Fibroblast of skin of left biceps (primary cell): ENCODE measurements around the gene MC1R.
"Not testable (repeated sequence)": the region's sequence is repeated elsewhere in the genome, so short reads cannot be mapped to it uniquely, and the experiment has no call there.

Experiments
- DNase-seq, 2 experiments: peaks; one replicate each; pipeline ENCODE4 v3.0.0-alpha.2; 2013; ENCODE audit warnings: low read depth in 2 of 2

MC1R gene

DNA sequence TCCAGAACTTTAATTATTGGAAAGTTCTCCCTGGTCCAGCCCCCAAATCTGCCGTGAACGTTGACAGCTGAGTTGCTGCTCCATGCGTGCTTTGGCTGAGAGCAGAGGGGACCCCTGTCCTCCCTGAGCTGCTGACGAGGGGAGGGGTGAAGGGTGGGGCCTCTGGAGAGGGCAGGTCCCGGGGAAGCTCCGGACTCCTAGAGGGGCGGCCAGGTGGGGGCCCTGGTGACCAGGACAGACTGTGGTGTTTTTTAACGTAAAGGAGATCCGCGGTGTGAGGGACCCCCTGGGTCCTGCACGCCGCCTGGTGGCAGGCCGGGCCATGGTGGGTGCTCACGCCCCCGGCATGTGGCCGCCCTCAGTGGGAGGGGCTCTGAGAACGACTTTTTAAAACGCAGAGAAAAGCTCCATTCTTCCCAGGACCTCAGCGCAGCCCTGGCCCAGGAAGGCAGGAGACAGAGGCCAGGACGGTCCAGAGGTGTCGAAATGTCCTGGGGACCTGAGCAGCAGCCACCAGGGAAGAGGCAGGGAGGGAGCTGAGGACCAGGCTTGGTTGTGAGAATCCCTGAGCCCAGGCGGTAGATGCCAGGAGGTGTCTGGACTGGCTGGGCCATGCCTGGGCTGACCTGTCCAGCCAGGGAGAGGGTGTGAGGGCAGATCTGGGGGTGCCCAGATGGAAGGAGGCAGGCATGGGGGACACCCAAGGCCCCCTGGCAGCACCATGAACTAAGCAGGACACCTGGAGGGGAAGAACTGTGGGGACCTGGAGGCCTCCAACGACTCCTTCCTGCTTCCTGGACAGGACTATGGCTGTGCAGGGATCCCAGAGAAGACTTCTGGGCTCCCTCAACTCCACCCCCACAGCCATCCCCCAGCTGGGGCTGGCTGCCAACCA is at the start of gene MC1R:
MC1R (plus strand) TSS at position 410 of the 895 bp plus-strand sequence; CDS start at position 807, 397 bp downstream.
- DNase-seq = no peak

DNA sequence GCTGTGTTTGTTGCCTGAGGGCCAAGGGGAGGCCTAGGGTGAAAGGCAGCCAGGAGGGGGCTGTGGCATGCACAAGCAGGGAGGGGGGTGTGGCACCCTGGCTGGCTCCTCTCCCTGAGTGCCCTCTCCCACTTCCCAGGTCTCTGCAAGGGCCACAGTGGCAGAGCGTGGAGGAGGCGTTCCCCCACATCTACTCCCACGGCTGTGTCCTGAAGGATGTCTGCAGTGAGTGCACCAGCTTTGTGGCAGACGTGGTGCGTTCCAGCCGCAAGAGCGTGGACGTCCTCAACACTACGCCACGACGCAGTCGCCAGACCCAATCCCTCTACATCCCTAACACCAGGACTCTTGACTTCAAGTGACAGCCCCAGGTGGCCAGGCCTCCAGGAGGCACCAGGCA is 48.8 kb upstream of the MC1R start:
- no peak for DNase-seq

DNA sequence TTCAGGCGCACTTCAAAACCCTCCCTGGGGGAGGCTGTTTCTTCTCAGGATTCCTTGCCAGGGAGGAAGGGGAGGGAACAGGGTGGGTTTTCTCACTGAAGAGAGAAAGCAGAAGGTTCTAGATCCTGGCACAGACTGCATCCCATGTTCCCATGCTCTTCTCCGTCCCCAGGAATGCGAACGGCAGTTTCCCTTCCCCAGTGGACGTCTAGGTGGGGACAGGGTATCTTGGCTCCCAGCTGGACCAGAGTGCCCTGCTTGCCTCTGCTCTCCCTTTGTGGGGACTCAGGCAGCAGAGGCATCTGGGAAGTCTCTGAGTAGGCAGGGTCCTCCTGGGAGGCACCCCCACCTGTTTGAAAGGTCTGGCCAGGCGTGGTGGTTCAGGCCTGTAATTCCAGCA is 48.2 kb upstream of the MC1R start:
- DNase-seq = no peak

DNA sequence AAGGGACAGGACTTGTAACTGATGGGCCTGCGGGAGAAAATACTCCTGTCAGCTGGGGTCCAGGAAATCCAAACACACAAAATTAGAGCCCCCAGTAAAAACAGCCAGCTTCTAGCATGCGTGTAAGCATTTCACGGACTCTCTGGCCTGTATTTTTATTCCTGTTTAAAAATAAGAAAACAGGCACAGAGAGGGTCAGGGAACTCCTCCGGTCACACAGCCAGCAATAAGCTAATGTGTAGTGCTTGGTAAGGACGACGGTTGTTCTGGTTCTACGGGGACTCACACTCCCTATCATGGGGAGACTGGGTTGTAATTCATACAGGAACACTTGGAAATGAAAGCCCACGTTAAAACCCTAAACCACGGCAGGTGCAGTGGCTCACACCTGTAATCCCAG is 46.8 kb upstream of the MC1R start:
- DNase-seq = no peak

DNA sequence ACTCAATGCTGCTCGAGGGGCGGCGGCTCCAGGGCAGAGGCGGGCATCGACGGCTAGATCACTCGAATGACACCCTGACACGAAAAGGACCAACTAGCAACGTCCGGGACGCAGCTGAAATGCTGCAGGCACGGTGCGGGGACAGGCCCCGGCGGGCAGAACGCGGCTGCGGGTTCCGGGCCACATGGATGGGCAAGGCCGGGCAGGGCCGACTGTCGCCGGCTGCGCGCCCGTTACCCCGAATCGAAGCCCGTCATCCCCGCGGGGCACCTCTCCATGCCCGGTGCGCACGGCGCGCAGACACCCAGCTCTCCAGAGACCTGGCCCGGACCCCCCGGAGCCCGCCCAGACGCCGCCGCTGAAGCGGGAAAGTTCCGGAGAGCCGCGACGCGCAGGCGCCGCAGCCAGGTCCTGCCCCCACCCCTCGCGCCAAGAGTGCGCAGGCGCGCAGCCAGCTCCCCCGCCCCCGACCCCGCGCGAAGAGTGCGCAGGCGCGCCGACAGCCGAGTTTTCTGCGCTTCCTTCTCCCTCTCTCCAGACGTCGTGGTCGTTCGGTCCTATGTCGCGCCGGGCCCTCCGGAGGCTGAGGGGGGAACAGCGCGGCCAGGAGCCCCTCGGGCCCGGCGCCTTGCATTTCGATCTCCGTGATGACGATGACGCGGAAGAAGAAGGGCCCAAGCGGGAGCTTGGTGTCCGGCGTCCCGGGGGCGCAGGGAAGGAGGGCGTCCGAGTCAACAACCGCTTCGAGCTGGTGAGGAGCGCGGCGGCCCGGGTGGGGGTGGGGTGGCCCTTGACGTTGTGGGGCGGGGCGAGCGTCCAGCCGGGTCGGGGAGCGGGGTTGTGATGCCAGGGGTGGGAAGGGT is 45.3 kb upstream of the MC1R start, which contains the start of gene TCF25:
TCF25 (plus strand) TSS at position 484 of the 863 bp plus-strand sequence; CDS start at position 560, 76 bp downstream.
- DNase-seq = peak; percentile 58 to 71

DNA sequence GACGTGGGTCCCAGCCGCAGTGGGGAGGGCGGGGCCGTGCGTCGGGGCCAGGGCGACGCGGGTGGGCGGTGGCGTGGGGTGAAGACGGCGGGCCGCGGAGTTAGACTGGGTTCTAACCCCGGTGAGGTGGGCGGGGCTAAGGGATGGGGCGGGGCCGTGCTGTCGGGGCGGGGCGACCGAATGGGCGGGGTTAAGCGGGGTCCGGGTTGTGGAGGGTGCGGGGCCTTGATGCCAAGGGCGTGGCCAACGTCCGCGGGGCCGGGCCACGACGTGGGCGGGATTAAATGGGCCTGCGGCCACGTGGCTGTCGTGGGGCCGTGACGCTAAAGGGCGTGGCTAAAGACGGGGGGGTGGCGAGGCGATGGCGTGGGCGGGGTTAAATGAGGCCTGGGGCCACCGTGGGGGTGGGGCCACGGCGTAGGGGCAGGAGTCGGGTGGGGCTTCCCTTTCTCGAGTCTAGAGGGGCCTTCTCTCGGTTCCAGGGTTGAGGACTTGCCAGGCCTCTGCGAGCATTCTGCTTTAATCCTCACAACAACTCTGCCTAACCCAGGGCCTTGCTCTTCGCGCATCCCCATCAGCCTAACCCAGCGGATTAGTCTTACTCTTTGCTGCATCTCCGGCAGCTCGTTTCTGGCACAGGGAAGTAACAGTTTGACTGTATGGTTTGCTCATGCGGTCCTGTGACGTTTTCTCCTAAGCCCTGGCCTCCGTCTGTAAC is 44.5 kb upstream of the MC1R start:
- DNase-seq = peak; percentile 89 to 92

DNA sequence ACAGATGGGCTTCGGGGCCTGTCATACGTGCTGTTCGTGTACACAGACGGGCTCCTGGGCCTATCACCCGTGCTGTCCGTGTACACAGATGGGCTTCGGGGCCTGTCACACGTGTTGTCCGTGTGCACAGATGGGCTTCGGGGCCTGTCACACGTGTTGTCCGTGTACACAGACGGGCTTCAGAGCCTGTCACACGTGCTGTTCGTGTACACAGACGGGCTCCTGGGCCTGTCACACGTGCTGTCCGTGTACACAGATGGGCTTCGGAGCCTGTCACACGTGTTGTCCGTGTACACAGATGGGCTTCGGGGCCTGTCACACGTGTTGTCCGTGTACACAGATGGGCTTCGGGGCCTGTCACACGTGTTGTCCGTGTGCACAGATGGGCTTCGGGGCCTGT is 39.5 kb upstream of the MC1R start:
- not testable (repeated sequence) for DNase-seq

DNA sequence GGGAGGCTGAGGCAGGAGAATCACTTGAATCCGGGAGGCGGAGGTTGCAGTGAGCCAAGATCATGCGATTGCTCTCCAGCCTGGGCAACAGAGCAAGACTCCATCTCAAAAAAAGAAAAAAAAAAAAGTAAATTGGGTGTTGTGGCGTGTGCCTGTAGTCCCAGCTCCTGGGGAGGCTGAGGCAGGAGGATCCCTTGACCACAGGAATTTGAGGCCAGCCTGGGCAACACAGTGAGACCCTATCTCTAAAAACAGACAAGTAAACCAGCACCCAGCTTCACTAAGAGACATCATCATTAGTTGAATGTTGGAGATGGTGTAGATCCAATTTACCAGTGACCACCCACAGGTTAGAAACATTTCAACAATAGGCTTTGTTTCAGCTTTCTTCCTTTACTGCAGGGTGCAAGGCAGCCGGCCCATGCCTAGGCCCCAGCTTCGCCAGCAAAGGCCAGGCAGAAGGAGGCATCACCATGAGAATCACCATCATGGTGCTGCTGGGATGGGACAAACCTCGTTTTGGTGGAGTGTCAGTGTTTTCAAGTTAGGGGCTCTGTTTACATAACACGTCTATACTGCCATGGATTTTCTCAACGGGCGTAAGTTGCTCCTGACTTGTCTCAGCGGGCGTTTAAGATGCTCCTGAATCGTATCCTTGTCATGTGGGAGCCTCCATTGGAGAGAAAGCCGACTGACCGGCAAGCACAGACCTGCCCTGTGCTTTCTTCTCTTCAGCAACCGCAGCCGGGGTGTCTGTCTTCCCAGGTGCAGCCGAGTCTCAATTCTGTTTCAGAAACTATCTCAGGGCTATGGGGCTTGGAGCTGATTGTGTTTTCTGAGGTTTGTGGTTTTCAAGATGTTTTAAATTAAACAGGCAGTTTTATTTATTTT is 37.9 kb upstream of the MC1R start:
- DNase-seq = no peak

DNA sequence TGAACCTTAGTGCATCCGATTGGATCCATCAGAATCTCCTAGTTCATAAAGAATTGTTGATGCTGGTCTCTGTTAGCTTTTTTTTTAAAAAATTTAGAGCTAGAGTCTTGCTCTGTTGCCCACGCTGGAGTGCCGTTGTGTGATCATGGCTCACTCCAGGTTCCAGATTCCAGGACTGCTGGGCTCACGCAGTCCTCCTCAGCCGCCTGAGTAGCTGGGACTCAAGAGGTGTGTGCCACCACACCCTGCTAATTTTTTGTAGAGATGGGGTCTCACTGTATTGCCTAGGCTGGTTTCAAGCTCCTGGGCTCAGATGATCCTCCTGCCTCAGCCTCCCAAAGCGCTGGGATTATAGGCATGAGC is 37.3 kb upstream of the MC1R start:
- no peak for DNase-seq

DNA sequence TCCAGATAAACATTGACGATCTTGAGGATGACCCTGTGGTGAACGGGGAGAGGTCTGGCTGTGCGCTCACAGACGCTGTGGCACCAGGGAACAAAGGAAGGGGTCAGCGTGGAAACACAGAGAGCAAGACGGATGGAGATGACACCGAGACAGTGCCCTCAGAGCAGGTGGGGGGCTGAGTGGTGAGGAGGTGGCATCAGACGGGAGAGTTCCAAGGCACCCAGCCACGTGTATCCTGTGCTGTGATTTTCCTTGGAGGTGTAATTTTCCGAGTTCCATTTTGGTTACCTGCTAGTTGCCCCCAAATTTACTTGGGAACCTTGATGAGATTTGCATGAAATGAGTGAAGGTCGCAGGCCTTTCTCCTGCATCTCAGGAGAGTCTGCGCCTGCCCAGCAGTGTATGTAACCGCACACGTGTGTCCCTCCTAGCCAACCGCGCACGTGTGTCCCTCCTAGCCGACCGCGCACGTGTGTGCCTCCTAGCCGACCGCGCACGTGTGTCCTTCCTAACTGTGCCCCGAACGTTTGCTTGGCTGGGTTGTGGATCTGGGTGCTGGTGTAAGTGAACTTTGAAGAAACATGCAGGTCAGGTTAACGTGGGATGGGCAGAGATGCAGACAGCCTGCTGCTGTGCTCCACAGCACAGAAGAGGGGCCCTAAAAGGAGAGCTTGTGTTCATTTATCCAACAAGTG is 35.2 kb upstream of the MC1R start:
- no peak for DNase-seq

DNA sequence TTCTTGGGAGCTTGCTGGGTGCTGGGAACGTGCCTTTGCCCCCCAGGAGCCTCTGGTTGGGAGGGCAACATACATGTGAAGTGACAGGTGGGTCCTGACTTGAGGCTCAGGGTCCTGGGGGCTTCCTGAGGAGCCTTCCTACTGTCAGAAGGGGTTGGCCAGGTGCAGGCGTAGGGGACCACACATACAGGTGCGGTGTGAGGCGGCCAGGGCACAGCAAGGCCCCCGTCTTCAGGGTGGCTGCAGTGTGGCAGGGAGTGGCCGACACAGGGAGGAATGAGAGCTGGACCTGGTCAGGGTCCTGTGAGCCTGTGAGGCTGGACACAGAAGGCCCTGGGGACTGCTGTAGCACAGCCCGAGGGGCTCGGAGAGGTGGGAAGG is 34.6 kb upstream of the MC1R start:
- no peak for DNase-seq

DNA sequence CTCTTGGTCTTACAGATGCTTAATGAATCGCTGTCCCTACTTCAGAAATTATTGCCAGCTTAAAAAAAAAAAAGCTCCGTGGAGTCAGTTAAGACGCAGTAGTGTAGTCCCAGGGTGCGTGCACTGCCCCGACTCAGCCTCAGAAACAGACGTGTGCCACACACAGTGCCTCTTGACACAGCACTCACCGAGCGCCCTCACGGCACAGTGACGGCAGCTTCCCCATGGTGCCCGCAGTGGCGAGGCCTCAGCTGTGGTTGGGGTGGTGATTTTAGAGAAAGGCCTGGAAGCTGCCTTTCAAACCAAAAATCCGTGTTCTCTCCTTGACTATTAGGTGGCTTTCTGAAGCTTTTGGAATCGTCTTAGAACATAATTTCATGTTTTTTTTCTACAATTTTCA is 31.4 kb upstream of the MC1R start:
- no peak for DNase-seq

DNA sequence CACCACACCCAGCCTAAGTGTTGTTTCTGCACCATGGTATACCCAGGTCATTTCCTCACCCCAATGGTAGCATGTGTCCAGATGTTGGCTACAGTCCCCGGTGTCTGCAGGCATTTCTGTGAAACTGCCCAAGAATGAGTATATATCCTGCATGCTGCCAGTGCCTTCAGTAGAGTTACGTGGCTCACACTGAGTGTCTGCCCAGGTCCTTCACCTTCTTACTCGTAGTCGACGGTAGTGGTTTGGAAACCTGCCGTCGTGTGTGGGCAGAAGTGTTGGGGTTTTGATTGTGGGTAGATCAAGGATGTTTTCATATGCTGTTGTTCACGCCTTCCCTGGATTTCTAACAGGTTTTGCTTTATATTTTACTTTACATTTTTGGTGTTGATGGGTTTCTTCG is 28.5 kb upstream of the MC1R start:
- no peak for DNase-seq

DNA sequence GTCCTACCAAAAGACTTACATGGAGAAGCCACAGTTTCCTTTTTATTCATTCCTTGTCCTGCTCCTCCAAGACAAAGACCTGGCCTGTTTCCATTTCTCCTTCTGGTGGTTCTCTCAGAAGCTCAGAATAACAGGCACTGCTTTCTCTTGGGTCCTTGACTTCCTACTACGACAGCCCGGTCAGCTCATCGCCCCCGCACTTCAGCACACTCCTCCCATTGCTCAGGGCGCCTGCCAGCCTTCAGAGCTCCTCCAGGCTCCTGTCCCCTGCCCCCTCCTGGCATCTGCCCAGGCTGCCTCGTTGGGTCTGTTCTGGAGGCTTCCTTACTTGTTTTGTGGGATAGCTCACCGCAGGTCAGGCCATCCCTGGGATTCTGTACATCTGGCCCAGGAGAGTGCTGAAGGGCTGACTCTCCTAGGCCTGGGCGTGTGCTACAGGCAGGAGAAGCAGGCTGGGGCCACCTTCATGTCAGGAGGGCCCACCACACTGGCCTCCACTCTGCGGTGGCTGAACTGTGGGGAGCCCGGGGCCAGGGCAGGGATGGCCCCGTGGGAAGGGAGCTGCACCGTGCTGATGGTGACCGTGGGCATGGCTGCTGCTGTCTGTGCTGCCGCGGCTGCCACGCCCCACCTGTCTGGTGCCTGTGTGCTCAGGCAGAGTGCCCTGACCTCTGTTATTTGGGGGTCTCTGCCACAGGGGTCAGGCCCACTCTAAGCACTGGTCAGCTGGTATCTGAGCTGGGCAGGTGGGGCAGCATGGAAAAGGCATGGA is 27.6 kb upstream of the MC1R start:
- DNase-seq = no peak

DNA sequence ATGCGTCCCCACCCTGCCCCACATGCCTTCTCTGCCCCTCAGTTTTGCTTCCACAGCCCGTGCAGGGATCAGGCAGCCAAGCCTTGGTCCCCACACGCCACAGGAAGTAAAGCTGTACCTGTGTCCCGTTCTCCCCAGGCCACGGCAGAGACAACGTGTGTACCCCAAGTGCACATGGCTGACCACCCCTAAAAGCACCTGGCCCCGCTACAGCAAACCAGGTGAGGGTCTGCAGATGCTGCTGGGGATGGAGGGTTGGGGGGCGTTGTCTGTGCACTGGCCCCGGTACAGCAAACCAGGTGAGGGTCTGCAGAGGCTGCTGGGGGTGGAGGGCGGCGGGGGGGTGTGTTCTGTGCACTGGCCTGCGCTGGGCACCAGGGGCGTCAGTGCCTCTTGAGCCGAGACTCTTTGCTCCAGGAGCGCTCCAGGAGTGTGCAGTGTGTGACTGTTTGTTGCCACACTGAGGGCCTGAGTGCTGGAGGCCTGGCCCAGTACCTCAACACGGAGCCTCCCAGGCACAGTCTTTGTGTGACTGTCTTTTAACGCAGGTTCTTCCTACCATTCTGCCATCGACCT is 26.5 kb upstream of the MC1R start:
- no peak for DNase-seq

DNA sequence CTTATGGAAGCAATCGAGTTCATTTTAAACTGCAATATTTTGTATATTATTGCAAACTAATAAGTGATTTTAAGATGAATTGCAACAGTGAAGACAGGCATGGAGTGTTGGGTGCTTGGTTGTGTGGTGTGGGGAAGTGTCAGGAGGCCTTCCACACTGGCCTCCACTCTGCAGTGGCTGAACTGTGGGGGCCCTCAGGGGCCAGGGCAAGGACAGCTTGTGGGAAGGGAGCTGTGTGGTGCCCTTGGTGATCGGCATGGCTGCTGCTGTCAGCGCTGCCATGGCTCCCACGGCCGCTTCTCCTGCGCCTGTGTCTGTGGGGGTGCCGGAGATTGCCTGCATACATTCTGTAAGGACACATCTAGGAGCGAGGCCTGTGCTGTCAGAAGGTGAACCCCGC is 26.0 kb upstream of the MC1R start:
- no peak for DNase-seq

DNA sequence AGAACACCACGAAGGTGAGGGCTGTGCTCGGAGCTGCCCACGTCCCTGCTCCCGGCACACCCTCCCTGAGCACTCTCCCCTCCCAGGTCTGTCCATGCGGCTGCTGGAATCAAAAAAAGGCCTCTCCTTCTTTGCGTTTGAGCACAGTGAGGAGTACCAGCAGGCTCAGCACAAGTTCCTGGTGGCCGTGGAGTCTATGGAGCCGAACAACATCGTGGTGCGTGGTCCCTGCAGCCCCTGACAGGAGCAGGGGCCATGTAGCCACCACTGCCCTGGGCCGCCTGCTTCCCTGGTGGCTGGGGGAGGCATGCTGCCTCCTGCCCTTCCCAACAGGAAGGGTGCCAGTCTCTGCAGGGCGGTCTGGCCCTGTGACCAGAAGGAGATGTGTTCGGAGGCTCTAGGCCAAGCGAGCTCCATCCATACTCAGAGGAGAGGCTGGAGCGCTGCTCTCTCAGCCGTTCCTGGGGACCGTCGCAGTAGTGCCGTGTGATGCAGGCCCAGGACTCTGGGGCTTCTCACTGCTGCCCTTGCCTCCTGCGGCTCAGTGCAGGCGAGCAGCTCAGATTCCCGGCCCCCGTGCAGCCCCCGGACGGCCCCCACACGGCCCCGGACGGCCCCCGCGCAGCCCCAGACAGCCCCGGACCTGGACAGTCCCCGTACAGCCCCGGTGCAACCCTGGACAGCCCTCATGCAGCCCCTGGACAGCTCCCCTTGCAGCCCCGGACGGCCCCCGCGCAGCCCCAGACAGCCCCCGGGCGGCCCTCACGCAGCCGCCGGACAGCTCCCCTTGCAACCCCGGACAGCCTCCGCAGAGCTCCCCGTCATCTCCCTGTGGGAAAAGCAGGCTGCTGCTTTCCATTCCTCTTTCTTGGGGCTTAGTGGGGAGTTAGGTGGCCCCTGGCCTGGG is 24.8 kb upstream of the MC1R start:
- no peak for DNase-seq
